Germinal center (tissue), 1 donor: ENCODE results near the gene PTPRD.

Experiments
- DNase-seq: peaks from one replicate; pipeline ENCODE4 v3.0.0; 2012; ENCODE audit warnings: mixed read lengths, low spot score

Gene PTPRD

DNA sequence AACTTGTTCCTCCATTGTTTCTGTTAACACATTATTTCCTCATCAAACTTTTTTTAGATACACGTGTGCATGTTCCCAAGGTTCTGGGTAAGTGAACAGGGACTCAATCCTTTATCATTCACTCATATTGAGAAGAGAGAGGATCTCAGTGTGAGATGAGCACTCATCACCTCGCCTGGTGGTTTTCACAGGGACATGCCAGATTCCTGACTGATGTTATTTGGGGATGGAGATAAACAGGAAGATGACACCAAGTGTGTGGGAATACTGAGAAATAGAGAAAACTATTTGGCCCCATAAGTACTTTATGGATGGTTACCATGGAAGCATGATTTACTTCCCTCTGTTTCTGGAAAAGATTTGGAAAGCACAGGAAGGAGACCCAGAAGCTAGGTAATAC lies 2279.9 kb downstream of the PTPRD start:
- DNase-seq: no peak

DNA sequence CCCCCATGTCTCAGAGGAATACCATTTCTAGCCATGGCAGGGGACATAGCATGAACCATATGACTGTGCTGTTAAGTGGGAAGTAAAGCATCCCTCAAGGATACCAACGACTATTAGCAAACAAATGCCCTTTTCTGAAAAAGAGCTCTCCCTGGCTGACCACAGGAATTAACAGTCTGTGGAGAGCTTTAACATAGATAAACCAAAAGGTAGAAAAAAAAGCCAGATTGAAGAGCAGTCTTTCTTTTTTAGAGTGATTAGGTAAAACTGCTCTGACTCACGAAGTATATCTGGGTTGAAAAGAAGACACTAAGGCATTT lies 2280.5 kb downstream of the PTPRD start:
- no peak for DNase-seq

DNA sequence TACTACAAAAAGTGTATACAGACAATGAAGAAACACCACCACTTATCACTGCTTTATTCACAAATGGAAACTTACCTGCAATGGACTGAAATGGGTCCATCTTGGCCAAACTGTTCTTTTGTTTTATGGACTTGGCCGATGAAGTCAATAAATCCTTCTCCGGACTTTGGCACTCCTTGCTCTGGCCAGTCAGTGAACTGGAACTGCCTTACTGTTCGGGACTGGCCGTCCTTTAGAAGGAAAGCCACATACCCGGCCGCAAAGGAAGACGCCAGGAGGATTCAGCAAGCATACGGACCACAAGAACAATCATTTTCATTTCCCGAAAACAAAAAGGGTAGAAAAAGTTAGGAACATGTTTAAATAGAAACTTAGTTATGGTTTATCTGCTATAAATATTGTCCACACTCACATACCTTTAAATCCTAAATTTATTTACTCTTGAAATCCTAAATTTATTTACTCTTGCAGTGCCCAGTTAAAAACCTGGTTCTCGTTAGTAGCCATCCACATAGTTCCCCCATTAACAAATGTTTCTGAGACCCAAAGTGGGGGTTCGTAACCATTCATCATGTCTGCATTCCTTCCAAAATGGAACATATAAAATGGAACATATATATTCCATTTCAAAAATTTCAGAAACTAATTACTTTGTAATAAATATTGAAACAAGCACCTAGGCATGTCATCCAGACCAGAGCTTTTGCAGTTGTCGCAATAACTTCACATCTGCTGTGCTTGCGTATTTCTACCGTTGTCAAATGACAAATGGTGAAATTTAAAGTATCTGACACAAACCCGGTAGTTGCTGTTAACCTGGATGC lies 2281.1 kb downstream of the PTPRD start:
- DNase-seq: no peak

DNA sequence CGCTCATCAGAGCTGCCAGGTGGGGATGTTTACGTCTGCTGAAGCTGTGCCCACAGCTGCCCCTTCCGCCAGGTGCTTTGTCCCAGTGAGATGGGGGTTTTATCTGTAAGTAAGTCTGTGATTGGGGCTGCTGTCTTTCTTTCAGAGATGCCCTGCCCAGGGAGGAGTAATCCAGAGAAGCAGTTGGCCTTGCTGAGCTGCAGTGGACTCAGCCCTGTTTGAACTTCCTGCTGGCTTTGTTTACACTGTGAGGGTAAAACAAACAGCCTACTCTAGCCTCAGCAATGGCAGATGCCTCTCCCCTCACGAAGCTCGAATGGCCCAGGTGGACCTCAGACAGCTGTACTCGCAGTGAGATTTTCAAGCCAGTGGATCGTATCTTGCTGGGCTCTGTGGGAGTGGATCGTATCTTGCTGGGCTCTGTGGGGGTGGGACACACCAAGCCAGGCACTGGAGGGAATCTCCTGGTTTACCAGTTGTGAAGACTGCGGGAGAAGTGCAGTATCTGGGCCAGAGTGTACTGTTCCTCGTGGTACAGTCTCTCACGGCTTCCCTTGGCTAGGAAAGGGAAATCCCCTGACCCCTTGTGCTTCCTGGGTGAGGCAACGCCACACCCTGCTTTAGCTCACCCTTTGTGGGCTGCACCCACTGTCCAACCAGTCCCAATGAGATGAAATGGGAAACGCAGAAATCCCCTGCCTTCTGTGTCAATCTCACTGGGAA lies 2283.1 kb downstream of the PTPRD start:
- no peak for DNase-seq

DNA sequence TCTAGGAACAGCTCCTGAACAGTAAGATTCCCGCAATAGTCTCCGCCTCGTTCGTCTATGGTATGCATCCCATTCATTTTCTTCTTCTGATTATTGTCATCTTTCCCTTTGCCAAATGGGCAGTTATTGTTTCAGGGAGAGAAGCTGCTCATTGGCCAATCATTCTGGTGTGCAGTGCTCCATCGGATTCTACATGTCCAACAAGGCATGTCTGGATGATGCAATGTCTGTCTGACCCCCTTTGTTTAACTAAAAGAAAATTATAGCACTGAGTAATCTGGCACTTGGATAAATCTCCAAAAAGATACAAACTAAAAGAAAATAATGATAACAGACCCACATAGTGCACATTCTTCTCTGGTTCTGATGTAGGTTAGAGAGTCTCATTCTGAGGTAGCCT lies 2297.6 kb downstream of the PTPRD start:
- no peak for DNase-seq

DNA sequence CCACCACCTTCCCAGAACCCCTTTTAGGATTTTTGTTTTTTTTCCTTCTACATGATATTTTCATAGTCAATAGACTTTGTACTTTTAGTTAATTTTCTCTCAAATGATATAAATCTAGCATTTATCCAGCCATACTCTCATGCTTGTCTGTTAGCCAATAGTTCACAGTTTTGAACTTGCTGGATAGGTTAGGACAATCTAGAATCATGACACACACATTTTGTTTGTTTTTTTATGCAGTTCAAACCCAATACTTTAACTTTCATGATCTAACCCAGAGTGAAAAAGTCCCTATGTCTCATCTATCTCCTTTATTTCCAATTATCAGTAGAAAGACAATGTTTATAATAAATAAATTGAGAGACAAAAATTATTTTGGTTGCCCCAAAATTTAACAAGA lies 2303.5 kb downstream of the PTPRD start:
- DNase-seq: no peak

DNA sequence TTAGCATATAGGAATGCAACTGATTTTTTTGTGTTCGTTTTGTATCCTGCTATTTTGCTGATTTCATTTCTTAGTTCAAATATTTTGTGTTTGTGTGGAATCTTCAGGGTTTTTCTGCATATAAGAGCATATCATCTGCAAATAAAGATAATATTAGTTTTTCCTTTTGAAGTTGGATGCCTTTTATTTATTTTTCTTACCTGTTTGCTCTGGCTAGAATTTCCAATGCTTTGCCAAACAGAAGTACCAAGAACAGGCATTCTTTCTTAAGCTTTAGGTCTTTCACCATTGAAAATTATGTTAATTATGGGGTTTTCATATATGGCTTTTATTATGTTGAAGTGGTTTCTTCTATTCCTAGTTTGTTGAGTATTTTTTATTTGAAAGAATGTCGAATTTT lies 2308.1 kb downstream of the PTPRD start:
- DNase-seq: no peak

DNA sequence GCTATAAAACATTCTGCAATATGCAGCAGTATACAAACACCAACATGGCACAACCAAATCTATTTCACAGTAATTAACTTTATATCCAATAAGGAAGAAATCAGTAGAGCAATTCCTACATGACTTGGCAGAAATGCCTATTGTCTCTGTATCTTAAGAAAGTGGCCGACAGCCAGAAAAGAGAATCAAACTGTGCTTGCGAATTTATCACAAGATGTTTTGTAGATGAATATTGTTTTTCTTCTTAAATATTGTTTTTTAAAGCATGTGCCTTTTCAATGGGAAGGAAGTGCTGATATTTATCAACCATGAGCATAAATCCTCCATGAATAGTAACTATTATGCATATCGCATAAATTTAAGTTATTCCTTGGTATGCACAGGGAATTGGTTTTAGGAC lies 2311.5 kb downstream of the PTPRD start:
- DNase-seq: no peak

DNA sequence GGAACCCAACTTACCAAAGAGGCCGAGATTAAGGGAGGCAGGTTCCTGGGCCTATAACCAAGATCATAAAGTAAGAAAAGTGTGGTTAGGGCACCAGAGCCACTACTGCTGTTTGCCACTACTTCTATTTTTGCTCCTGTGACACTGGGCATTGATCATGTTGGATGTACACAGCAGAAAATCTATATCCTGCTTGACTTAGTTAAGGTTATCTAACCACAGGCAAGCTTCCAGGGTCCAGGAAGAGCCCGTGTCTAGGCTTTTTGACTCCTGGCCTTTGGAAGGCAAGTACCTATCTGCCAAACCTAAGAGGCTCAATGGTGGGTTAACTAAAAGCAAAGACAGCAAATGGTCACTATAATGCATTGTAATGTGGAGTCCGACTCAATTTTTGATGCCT lies 2315.8 kb downstream of the PTPRD start:
- no peak for DNase-seq

DNA sequence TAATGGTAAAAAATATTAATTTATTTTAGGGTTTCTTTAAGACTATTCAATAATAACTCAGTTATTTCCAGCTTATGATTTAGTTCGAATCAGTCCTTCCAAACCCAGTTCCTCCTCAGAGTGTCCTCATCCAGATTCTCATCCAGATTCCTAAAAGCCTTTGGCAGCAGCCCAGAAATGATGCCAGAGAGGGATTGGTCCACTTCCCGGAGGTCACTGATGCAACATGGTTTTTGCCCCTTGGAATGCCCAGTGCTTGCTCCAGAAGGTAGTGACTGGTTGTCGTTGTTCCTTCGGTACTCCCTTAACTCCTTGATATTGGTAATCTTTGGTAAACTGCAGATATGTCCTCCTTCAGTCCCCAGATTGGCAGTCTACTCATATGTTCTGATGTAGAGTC lies 2320.1 kb downstream of the PTPRD start:
- no peak for DNase-seq

DNA sequence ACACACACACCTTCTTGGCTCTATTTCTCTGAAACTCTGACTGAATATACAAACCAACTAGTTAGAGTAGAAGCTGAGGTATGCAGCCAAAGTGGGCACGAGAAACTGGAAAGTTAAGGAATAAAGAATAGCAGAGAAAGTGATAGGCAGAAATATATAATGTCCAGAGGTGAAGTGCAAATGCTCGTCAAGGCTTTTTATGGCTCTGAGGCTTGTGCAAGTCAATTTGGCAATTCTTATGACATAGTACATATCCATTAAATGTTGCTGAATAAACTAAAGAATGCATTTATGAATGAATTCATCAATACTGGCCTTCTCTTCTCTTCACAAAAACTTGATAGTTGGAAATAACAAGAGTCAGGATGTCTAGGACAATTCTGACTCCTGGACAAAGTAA lies 2323.1 kb downstream of the PTPRD start:
- DNase-seq: no peak

DNA sequence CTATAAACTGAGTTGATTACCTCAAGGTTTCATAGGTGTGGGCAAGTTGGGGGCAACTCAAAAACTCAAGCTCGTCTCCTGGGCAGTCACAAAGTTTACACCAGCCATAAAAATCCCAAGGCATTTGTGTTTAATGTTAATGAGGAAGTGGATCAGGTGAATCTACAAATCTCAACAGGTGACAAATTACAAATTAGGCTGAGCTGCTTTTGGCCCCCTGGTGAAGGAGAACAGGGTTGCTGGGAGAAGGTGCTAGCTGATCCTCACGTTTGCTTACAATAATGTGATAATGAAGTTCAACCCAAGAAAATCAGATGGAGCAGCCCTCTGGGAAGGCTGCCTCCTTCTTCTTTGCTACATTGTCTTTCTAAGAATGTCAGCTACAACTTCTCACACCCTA lies 2324.8 kb downstream of the PTPRD start:
- DNase-seq: no peak

DNA sequence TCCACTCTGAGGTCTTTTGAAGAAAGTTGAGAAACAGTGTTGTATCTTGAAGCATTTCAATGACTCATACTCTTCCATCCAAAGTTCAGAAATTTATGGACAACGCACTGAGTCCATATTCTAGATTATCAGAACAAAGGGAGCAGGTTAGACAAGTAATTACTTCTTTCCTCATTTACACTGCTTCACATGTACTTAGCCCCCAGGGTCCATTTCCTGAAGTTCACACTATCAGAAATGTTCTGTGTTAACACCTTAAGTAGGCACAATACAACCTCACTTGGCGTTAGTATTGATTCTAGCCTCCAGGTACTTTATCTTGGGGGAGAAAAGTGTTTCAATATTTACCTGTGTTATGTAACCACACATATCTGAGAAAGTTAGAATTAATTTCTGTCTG lies 2325.3 kb downstream of the PTPRD start:
- no peak for DNase-seq

DNA sequence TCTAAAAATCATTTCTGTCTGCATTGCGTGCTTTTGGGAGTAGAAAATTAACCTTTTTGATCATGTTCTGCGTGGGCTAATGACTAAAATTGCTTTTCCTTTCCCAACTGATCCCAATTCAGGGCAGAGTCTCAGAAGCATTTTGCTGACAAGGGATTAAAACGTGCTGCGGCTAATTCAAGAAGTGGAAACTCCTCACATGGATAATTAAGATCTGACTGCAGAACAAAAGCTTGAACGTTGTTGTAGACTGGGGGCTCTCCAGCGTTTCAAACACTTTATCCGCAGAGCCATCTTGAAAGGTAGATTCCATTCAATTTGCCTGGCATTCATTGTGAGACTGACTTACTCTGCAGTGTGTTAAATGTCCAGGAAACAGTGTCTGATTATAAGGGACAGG lies 2327.9 kb downstream of the PTPRD start:
- DNase-seq: no peak

DNA sequence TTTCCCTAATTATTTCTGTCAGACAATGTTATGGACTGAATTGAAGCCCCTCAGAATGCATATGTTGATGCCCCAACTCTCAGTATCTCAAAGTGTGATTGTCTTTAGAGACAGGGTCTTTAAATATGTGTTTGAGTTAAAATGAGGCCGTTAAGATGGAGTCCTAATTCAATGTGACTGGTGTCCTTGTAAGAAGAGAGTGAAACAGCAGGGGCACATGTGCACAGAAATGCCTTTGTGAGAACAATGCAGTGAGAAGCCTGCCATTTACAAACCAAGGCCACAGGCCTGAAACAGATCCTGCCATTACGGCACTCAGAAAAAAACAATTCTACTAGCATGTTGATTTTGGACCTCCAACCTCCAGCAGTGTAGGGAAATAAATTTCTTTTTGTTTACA lies 2330.3 kb downstream of the PTPRD start:
- DNase-seq: no peak

DNA sequence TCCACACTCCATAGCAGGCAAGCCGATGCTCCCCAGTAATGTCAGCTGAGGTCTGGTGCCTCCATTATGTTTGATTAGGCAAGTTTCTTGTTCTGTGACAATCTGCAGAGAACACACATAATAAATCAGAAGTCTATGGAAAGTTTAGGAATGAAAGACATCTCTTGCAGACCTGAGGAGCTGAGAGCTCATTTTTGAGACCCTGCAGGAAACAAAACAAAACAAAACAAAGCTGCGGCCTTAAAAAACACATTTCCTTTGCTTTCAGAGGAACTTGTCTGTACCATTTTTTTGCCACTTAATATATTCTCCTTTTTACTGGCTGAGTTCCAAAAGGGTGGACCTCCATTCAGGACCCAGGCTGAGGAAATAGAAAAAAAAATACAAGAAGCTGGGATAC lies 2332.0 kb downstream of the PTPRD start:
- no peak for DNase-seq

DNA sequence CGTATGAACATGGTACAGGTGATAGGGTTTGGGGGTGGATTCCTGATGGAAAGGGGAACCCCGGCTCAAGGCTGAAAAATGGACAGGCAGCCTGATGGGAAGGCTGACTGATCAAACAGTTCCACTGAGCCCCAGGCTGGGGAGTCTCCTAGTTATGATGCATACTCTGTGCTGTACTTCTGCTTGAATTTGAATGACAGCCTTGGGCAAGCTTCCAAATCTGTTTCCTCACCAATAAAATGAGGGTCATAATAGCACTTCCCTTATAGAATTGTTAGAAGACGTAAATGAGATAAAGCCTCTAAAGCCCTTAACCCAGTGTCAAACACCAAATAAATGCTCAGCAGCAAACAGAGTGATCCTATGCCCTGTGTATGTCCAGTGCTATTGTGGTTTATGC lies 2334.8 kb downstream of the PTPRD start:
- DNase-seq: no peak

DNA sequence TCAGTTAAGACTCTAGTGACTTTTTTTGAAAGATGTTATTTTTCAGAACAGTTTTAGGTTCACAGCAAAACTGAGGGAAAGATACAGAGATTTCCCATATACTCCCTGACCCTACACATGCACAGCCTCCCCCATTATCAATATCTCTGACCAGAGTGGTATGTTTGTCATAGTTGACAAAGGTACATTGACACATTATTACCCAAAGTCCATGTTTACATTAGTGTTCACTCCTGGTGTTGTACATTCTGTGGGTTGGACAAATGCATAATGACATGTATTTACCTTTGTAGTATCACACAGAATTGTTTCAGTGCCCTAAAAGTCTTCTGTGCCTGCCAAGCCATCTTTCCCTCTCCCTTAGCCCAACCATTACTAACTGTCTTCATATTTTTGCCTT lies 2342.6 kb downstream of the PTPRD start:
- DNase-seq: no peak

DNA sequence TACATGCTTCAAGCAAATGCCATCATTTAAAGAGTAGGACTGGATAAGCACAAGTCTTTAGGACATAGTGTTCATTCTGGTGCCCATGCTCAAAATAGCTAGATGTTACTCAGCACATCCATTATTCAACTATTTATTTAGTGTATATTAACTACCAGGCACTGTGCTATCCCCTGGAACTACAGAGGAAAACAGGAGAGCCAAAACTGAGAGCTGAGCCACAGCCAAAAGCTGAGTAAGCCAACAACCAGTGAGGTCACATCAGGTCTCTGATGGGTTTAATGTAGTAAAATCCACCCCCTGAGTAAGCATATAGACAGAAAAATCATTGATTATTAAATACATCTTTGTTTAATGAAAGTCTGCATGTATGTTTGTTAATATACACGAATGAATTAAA lies 2343.9 kb downstream of the PTPRD start:
- no peak for DNase-seq

DNA sequence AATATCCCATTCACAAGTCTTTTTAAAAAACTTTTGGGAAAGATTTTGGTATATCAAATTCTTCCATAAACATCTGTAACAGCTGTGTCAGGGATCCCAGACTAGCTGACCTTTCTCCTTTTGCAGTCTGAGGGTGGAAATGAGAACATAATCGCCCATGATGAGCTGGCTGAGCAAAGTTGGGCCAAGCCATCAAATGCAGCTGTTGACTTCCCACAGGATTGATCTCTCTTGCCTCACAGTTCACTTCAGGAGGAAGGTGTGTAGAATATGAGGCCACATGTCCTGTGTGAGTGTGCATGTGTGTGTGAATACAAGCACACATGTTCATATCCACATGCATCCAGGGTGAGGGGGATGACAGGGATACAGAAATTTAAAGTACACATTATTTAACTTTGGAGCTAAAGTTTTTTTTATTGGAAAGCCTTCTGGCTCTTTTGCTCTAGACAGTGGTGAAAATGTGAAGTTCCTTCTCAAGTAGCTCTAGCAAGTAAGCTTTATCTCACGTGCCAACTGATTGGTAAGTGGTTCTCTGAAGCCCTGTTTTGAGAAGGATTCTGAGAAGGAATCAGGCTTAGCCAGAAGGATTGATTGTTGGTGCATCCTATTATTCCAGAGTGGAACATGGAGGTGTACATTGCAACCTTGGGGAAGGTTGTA lies 2344.5 kb downstream of the PTPRD start:
- DNase-seq: no peak

DNA sequence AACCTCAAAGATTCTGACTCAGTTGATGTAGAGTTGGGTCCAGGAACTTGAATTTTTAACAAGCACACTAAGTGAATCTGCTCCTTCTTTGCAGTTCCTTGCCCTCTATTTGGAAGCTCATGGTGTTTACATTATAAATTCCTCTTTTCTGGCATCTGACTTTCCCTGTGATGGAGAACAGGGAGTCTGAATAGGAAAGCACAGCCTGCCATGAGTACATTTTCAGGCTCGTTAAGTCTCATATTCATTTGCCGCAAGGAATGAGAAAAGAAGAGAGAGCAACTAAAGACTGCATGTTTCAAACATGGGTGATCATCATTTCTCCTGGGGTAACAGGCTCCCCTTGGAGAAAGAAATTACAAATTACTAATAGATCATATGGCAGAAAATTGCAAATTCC lies 2345.2 kb downstream of the PTPRD start:
- no peak for DNase-seq

DNA sequence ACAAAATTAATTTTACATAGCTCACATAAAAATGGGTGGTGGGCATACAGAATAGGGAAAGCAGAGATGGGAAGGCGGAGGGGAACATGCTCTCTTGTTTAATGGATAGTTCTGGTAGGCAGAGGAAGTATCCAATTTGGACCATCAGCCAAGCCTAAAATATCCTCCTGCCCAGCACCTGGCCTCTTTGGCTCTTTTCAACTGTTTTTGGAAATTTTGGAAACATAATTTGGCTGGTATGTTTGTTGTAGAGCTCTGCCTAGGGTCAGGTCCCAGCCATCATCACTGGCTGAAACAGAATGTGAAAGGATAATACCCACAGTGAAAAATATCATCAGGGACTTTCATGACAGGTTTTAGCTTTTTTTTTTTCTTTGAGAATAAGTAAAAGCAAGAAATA lies 2345.9 kb downstream of the PTPRD start:
- DNase-seq: no peak

DNA sequence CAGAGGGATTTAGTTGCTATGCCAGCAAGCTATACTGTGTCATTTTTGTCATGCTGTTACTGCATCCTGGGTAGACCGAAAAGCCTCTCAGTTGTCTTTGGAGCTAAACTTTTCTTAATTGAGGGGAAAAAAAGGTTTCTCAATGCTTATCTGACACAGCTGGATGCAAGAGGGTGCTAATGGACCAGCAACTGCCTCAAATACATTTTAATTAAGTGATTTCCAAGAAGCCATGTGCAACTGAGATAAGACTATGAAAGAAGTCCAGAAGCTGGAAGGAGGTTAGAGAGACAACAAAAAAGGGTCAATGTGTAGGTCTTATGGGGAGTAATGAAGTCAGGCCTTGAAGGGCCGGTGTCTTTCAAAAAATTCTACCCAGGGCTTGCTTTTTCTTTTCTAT lies 2347.5 kb downstream of the PTPRD start:
- no peak for DNase-seq
